ENCODE data around the gene PPM1H.

- TF ChIP-seq POLR2A (IDR thresholded peaks at IDR 0.05; ENCODE audit: extremely low read depth, insufficient read length) (no peak), MAX (IDR thresholded peaks at IDR 0.05; ENCODE audit: low read depth, low read length) (no peak)
Observed at GRCh38 chr12:62642486-62642885, 292.5 kb downstream of the PPM1H start.
